ENCODE data around the gene LYSMD1.

Gene LYSMD1

DNA sequence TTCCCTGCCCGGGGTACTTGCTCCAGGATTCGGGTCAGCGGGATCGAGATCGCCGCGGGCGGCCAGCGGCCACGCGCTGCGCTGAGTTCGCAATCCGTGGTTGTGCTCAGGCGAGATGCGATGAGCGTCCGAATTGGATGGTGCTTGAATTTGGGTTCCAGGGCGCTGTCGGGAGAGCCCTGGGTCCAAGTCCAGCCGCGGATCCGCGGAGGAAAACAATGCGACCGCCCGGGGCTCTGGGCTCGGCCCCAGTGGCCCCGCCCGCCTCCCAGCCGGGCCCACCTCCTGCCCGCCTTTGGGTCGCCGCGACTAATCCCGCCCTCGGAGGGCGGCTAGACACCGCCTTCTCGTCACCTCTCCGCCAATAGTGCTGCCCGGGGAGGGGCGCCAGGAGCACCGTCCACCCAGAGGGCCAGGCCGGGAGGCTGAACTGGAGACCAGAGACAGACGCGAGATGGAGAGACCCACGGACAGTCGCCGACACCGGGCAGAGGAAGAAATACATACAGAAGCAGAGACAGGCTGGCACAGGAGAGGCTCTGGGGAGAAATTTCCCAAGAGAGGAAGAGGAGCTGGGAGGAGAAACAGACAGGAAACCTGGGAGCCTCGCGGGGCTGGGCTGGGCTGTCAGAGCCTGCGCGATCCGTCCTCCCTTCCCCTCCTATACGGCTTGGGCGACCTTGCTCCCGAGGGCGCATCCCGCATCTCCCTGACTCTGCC is 19.1 kb downstream of the LYSMD1 start, which contains the start of gene SEMA6C:
Gene SEMA6C (minus strand): TSS at position 220 of the 720 bp plus-strand sequence. CDS start 4,010 bp downstream, outside the sequence.
- DNase-seq (ENCODE audit: low read depth), result peak; percentile 70
- H3K4me3 ChIP-seq (ENCODE audit: low read depth, low read length), result peak within 1 kb of the TSS; percentile 70
- in situ Hi-C loops (cut with HindIII; ENCODE audit: low sequenced_read_pairs), result no loop called here
- TF ChIP-seq, protein P1, sequence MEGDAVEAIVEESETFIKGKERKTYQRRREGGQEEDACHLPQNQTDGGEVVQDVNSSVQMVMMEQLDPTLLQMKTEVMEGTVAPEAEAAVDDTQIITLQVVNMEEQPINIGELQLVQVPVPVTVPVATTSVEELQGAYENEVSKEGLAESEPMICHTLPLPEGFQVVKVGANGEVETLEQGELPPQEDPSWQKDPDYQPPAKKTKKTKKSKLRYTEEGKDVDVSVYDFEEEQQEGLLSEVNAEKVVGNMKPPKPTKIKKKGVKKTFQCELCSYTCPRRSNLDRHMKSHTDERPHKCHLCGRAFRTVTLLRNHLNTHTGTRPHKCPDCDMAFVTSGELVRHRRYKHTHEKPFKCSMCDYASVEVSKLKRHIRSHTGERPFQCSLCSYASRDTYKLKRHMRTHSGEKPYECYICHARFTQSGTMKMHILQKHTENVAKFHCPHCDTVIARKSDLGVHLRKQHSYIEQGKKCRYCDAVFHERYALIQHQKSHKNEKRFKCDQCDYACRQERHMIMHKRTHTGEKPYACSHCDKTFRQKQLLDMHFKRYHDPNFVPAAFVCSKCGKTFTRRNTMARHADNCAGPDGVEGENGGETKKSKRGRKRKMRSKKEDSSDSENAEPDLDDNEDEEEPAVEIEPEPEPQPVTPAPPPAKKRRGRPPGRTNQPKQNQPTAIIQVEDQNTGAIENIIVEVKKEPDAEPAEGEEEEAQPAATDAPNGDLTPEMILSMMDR (IDR thresholded peaks at IDR 0.05; ENCODE audit: low read depth, low read length, missing control alignments), result no peak

- peak overlapping the region; percentile 70 for H3K4me3 ChIP-seq (ENCODE audit: low read depth, low read length)
- DNase-seq (ENCODE audit: low read depth), result no peak
- in situ Hi-C loops (cut with HindIII; ENCODE audit: low sequenced_read_pairs), result no loop called here
- TF ChIP-seq, protein P1 (IDR thresholded peaks at IDR 0.05; ENCODE audit: low read depth, low read length, missing control alignments), result no peak
Measured at GRCh38 chr1:151146072-151146411, 19.7 kb downstream of the LYSMD1 start.

GRCh38 chr1:151145304-151146071 is 20.2 kb downstream of the LYSMD1 start:
- H3K4me3 ChIP-seq (ENCODE audit: low read depth, low read length), result peak overlapping the region; percentile 70
- in situ Hi-C loops (cut with HindIII; ENCODE audit: low sequenced_read_pairs), result no loop called here
- no peak for DNase-seq (ENCODE audit: low read depth)
- TF ChIP-seq, protein P1 (IDR thresholded peaks at IDR 0.05; ENCODE audit: low read depth, low read length, missing control alignments), result no peak

DNA sequence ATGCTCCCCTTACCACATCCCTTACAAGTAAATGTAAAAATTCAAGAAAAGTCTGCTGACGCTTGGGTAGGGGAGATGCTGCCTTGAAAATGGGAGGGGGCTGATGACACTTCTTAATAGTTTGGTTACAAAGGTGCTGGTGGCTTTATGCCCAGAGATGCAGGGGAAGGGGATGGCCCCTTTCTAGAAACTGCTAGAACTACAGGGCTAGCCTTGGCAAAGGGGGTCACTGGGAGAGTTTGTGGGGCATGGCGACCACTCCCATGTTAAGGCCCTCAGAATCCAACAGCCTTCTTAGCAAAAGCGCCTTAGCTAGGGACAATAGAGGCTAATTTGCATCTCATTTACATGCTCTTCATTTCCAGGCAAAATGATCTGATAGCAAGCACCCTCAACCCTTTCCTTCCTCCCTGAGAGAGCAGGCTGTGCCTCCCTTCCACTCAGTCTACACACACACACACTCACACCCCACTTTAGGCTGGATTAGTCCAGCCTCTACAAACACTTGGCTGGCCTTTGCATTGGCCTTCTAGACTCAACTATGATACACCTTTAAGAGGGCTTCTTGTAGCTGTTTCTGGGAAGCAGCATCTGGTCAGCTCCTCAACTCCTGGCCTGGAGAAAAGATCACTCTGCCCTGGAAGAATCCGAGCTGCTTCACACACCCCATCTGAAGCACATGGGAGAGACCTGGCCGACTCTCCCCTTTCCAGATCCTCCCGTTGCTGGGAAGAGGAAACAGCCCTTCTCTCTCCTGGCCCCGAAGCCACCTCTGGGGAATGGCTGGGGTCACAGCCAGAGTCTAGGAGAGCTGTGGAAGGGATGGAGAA is 21.0 kb downstream of the LYSMD1 start:
- H3K4me3 ChIP-seq (ENCODE audit: low read depth, low read length), result peak overlapping the region; percentile 70
- TF ChIP-seq, protein P1 (IDR thresholded peaks at IDR 0.05; ENCODE audit: low read depth, low read length, missing control alignments), result no peak
- in situ Hi-C loops (cut with HindIII; ENCODE audit: low sequenced_read_pairs), result loop anchor here (5.0 kb wide), 1 partner anchor 47 kb away; no protein-coding TSS in a partner anchor
- no peak for DNase-seq (ENCODE audit: low read depth)

DNA sequence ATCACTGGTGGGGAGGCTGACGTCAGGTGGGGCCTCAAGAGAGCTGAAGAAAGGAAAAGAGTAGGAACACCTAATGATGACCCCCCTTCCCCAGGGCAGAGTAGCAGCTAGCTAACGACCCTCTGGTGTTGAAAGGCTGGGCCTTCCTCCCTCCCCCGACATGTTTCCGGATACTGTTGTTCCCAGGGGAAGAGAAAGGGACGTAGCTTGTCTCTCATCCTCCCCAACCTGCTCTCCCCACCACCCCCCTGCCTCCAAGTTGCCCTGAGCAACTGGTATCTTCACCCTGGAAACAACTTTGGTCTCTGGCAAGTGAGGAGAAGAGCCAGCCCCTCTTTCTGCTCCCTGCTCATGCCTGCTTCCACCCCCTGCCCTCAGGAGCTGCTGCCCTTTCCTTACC is 21.7 kb downstream of the LYSMD1 start:
- in situ Hi-C loops (cut with HindIII; ENCODE audit: low sequenced_read_pairs), result loop anchor here (5.0 kb wide), 1 partner anchor 47 kb away; no protein-coding TSS in a partner anchor
- no peak for DNase-seq (ENCODE audit: low read depth)
- no peak overlapping the region for H3K4me3 ChIP-seq (ENCODE audit: low read depth, low read length)
- TF ChIP-seq, protein P1 (IDR thresholded peaks at IDR 0.05; ENCODE audit: low read depth, low read length, missing control alignments), result no peak

DNA sequence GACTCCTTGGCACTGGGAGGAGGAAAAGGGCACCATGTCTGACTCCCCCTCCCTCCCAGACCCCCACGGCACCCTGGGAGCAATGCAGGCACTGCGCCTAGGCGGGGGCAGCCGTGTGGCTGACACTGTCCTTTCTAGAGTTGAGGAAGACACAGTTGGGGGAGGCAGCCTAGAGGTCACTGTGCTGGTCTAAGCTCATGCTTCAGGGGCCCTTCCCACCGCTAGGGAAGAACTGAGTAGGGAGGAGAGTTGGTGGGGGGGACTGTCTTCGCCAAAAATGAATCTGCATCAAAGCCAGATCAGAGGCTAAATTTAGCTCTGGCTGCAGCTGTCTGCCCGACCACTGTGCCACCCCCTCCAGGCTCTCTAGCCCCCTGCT is 22.7 kb downstream of the LYSMD1 start:
- no peak for DNase-seq (ENCODE audit: low read depth)
- H3K4me3 ChIP-seq (ENCODE audit: low read depth, low read length), result no peak overlapping the region
- in situ Hi-C loops (cut with HindIII; ENCODE audit: low sequenced_read_pairs), result loop anchor here (5.0 kb wide), 1 partner anchor 46 kb away; no protein-coding TSS in a partner anchor
- TF ChIP-seq, protein P1 (IDR thresholded peaks at IDR 0.05; ENCODE audit: low read depth, low read length, missing control alignments), result no peak

All from astrocyte of the cerebellum (primary cell).